Activated T-helper 9 cell treated with anti-CD3 and anti-CD28 coated beads, Interleukin-2, amount 50 U/mL, for 16 hours (primary cell): Measurements from ENCODE around the gene CNTNAP1.
A peak's percentile ranks its signal among the peaks of the same experiment; 100 is the strongest.
"Not testable (repeated sequence)": the region's sequence is repeated elsewhere in the genome, so short reads cannot be mapped to it uniquely, and the experiment has no call there.

Experiments
- DNase-seq: peaks from one replicate; pipeline ENCODE4 v3.0.0-alpha.2; 2020; ENCODE audit warnings: low read depth

Gene CNTNAP1

GRCh38 chr17:42681976-42682721 is at the start of gene CNTNAP1:
Gene CNTNAP1 (plus strand): TSS chr17:42682531. CDS start chr17:42682830, 299 bp downstream.
- DNase-seq = no peak

DNA sequence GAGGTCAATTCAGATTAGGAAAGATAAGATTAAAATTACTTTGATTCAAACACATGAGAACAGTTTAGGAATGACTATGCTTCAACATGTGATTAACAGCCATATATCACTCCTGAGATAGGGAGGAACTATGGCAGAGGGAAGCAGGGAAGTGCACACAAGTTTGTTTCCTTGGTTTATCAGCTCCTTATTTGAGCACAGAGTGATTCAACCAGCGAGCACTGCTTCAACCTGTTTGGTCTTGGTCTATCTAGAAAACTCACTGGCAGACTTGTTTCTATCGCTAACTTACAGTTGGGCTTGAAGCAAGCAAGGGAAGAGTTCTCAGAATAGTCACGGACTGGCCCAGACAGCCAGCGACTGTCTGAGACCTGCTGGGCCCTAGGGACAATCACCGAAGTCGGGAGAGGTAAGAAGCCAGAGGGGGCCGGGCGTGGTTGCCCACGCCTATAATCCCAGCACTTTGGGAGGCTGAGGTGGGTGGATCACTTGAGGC is 49.3 kb upstream of the CNTNAP1 start:
- no peak for DNase-seq

- no peak for DNase-seq
Measured at GRCh38 chr17:42639525-42640113, 42.7 kb upstream of the CNTNAP1 start.

DNA sequence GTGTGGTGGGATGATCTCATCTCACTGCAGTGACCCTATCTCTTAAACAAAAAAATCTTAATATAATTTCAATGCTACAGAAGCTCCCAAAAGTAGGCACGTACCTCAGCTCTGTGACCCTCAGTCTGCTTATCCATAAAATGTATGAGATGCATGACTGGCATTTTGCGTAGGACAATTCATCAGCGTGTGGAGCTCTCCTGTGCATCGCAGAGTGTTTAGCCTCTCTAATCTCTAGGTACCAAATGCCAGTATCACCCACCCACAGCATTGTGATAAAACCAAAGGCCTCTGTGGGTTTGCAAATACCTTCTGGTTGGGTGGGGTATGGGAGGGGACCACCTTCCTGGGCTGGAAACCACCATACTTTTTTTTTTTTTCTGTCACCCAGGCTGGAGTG is 42.2 kb upstream of the CNTNAP1 start:
- no peak for DNase-seq

- no peak for DNase-seq
Measured at GRCh38 chr17:42642336-42642735, 40.0 kb upstream of the CNTNAP1 start.

- DNase-seq = no peak
Measured at GRCh38 chr17:42647778-42648177, 34.6 kb upstream of the CNTNAP1 start.

GRCh38 chr17:42651392-42651791 is 30.9 kb upstream of the CNTNAP1 start:
- no peak for DNase-seq

DNA sequence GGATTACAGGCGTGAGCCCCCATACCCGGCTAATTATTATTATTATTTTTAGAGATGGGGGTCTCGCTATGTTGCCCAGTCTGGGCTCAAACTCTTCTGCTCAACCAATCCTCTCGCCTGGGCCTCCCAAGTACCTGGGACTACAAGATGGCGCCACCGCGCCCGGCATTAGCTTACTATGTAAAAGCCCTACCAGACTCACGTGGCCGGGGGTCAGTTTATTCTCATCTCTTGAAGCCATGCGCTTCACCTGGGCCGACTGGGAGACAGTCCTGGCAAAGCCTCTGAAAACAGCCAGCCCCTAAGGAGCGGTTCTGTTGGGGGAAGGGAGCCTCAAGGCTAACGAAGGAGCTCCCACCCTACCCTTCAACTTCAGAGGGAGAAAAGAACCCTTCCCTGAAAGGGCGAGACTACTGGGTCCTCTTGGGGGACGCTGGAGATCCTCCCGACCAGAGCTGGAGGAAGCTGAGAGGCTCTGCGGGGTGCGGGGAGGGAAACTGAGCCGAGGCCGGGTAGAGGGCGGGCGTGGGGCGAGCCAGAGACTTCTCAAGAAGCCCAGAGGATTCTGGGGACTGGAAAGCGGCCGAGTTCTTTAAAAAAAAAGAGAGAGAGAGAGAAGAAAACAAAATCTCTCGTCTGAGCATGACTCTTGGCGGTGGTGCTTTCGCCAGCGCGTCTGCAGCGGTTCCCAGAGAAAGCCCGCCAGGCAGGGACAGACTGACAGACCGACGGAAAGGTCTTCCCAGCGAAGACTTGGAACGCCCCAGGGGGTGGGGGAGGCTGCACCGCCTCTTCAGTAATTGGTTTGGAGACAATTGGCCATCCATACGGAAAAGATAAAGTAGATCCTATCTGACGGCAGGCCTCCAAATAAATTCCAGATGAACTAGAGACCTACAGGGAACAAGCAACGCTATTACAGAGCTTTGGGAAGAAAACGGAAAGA is 28.9 kb upstream of the CNTNAP1 start:
- DNase-seq = no peak

DNA sequence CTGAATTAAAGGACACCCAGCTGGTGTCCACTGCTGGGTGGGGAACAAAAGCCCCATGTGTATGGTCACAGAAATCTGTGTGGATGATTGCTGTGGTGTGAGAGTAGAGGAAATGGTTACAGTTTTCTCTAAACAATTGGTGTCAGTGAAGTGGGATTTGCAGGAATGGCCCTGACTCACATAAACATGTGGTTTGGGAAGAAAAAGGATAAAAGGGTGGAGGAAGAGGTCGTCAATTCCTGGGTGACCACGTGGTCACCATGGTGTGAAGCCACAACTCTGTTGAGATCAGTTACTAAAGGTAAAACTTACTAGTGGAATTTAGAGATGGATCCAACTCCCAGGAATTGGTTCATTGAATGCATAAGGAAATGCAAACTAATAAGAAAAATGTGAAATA is 26.8 kb upstream of the CNTNAP1 start:
- no peak for DNase-seq

- DNase-seq = no peak
Measured at GRCh38 chr17:42657824-42658588, 24.3 kb upstream of the CNTNAP1 start.

DNA sequence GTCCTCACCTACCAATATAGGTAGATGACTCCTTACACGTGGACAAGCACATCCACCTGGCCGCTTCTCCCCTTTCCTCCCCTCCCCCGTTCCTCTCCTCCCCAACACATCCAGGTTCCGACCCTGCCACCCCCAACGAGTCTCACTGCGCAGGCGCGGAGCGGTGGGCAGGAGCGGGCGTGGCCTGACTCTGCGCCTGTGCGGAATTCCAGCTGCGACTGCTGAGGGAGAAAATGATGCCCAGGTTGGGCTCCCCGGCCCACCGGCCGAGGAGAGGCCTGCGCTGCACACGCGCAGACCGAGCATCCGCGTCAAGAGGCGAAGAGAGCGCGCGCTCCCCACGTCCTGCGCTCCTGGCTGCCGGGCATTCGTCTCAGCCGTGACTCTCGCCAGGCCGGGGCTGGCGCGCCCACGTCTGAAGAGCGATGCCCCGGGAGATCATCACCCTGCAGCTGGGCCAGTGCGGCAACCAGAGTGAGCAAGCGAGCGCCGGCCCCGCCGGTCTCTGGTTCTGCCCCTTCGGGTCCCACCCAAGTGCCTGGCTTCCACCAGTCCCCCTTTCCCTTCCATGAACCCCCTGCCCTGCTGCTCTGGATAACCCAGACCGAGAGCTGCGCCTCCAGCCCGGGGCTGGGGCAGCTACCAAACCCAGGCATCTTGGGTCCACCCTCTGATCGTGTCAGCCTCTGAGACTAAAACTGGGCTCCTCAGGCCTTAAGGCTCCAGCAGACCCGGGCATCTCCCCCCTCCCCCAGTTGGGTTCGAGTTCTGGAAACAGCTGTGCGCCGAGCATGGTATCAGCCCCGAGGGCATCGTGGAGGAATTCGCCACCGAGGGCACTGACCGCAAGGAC is 23.0 kb upstream of the CNTNAP1 start, which contains the start of gene TUBG2:
Gene TUBG2, plus strand, starts transcription at position 206 of the 853 bp plus-strand sequence. Its CDS starts 220 bp downstream, at position 426.
- DNase-seq = peak; percentile 57

GRCh38 chr17:42659932-42660274 is 22.4 kb upstream of the CNTNAP1 start:
- DNase-seq = not testable (repeated sequence)

DNA sequence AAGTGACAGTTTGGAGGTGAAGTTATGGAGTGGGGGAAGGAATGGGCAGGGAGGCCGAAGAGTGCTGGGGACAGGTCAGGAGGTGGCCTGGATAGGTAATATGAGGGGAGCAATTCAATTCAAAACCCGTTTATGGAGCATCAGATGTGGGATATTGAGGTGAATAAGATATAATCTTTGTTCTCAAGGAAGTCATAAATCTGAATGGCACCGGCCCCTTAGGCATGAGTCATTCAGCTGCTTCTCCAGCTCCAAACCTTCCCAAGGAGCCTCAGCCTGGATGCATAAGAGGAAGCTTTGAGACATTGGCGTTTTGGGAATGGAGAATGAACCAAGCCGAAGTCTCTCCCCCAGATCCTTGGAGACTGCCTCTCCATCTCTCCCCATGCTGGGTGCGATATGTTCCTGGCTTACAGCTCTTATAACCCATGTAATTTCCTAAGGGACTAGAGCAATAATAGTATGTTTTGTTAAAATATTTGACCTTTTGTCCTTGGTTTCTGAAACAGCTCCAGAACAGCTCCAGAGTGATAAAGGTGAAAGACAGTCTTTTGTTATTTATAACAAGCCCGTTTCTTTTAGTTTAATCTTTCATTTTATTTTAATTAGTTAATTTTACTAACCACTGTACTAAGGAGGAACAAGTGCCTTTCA is 21.5 kb upstream of the CNTNAP1 start:
- no peak for DNase-seq

DNA sequence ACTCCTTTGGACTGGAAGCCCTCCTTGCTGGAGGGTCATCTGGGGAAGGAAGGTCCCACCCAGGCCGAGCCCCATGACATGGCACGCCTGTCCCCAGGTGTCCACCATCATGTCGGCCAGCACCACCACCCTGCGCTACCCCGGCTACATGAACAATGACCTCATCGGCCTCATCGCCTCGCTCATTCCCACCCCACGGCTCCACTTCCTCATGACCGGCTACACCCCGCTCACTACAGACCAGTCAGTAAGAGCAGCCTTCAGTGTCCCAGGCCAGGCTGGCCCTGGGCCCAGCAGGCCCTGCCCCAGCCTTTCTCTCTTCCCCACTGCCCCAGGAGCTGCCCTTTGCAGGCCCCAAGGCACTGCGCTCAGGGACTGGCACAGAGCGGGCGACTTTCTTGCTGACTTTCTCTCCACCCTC is 16.7 kb upstream of the CNTNAP1 start:
- DNase-seq = no peak

DNA sequence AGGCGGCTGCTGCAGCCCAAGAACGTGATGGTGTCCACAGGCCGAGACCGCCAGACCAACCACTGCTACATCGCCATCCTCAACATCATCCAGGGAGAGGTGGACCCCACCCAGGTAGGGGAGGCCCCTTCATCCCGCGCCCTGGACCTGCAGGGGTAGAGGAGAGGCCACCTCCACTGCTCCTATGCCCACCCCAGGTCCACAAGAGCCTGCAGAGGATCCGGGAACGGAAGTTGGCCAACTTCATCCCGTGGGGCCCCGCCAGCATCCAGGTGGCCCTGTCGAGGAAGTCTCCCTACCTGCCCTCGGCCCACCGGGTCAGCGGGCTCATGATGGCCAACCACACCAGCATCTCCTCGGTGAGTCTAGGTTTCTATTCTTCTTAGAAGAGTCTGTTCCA is 16.2 kb upstream of the CNTNAP1 start:
- DNase-seq = not testable (repeated sequence)

GRCh38 chr17:42667088-42667951 is 15.0 kb upstream of the CNTNAP1 start:
- no peak for DNase-seq

GRCh38 chr17:42669705-42669976 is 12.7 kb upstream of the CNTNAP1 start:
- no peak for DNase-seq

DNA sequence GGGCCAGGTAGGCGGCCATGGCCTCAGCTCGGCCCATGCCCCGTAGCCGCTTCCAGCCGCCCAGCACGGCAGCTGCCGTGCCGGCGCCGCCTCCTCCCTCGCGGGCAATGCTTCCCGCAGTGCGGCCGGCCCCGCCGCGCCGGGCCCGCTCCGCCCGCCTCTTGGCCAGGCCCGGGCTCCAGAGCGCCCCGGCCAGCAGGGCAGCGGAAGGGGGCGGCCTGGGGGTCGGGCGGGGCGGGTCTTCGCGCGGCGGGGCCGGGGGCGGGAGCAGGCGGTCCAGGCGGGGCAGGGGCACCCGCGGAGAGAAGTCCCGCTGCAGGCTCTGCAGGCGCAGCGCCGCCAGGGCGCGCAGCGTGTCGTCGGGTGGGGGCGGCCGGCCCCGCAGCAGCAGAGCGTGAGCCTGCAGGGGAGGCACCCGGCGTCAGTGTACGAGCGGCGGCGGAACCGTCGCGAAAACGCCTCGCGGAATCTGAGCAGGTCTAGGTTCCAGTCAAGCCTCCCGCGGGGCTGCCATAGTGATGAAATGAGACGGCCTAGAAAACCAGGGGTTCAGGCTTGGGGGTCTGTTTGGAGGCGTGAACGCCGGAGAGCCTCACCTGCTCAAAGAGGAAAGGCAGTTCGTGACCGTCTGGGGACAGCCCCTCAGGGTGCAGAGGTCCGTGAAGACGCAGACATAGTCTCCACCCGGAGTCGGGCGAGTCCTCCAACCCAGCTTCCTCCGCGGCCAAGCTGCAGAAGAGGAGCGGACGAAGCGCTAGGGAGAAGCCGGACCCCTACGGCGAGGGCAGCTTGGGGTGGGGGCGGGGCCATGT is 12.1 kb upstream of the CNTNAP1 start:
- DNase-seq = peak; percentile 36
